NCI-H82 (cell line): ENCODE data around the gene GSE1.

Experiments used
- DNase-seq: peaks from one replicate; lab custom pipeline; 2025; lab: John Stamatoyannopoulos, UW

GSE1 gene

GRCh38 chr16:85612801-85613603 is at the start of gene GSE1:
TSS of gene GSE1 (plus strand) at chr16:85613322. CDS start at chr16:85613392, 70 bp downstream.
- DNase-seq, result peak; percentile 97

GRCh38 chr16:85563515-85564276 is 49.4 kb upstream of the GSE1 start:
- DNase-seq, result no peak

- peak; percentile 50 for DNase-seq
Observed at GRCh38 chr16:85564277-85565051, 48.7 kb upstream of the GSE1 start.

GRCh38 chr16:85565340-85565739 is 47.8 kb upstream of the GSE1 start:
- DNase-seq, result no peak

- no peak for DNase-seq
Observed at GRCh38 chr16:85565801-85566526, 47.2 kb upstream of the GSE1 start.

- DNase-seq, result peak; percentile 44
Observed at GRCh38 chr16:85566561-85567100, 46.5 kb upstream of the GSE1 start.

GRCh38 chr16:85567101-85567866 is 45.8 kb upstream of the GSE1 start:
- DNase-seq, result no peak

GRCh38 chr16:85567935-85568334 is 45.2 kb upstream of the GSE1 start:
- no peak for DNase-seq

- no peak for DNase-seq
Observed at GRCh38 chr16:85568519-85568918, 44.6 kb upstream of the GSE1 start.

GRCh38 chr16:85569039-85569614 is 44.0 kb upstream of the GSE1 start:
- DNase-seq, result no peak

GRCh38 chr16:85569615-85570212 is 43.4 kb upstream of the GSE1 start:
- DNase-seq, result no peak

GRCh38 chr16:85570213-85570734 is 42.8 kb upstream of the GSE1 start:
- no peak for DNase-seq

GRCh38 chr16:85570735-85571562 is 42.2 kb upstream of the GSE1 start:
- no peak for DNase-seq

GRCh38 chr16:85571563-85571812 is 41.6 kb upstream of the GSE1 start:
- no peak for DNase-seq

GRCh38 chr16:85571813-85572619 is 41.1 kb upstream of the GSE1 start:
- DNase-seq, result no peak

- DNase-seq, result no peak
Observed at GRCh38 chr16:85573045-85573695, 40.0 kb upstream of the GSE1 start.
